SK-N-MC (cell line): ENCODE results near the gene SLC35A3.

ENCODE experiments used
- EZH2 ChIP-seq: fragments of 200-600 bp; sonication (generic); IDR thresholded peaks from one replicate; pipeline ENCODE4 v1.6.1; 2017; ENCODE audit warnings: antibody characterized with exemption
- POLR2AphosphoS5 ChIP-seq: IDR thresholded peaks from 2 replicates; pipeline ENCODE4 v1.6.1; 2012; ENCODE audit warnings: mild to moderate bottlenecking, low read depth, low read length, borderline replicate concordance

DNA sequence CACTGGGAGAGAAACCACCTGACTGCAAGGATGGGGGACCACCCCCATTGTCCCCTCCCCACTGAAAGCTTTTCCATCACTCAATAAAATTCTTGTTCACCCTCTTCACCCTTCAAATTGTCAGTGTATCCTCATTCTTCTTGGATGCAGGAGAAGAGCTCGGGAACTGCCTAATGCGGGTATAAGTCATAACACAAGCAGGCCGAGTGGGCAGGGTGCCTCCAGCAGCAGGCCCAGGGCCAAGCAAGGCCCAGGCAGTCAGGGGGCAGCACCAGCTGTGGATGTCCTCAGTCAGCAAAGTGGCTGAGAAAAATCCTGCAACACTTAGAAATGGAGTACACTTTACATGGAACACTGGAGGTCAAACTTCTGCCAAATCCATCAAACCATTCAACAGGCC lies 33.7 kb upstream of the SLC35A3 start:
- TF ChIP-seq EZH2 (no peak), POLR2AphosphoS5 (no peak)
